Adrenal gland (tissue), 5 donors: Measurements from ENCODE around the gene PDE9A.

Experiments used
- CTCF ChIP-seq, 6 experiments: fragments of 450-650 bp in 4 of 6; fragments of 200-600 bp in 2 of 6; sonication (generic) in 1 of 6; IDR thresholded peaks; 1 replicate in 5 of 6; 2 replicates in 1 of 6; pipeline versions ENCODE4 v1.5.1 to v1.8.0; 2016 to 2021; ENCODE audit warnings: antibody characterized with exemption in 6 of 6, mild to moderate bottlenecking in 2 of 6, moderate library complexity in 1 of 6
- POLR2A ChIP-seq, 2 donors: fragments of 450-650 bp; IDR thresholded peaks; one replicate each; pipeline ENCODE4 v1.6.1; 2017; ENCODE audit warnings: antibody characterized with exemption in 2 of 2, mild to moderate bottlenecking in 2 of 2, moderate library complexity in 1 of 2
- donor health status: DM: no; HTN: no; CAD: no.

- no peak for TF ChIP-seq POLR2A (IDR thresholded peaks at IDR 0.05)
- no peak for TF ChIP-seq CTCF (IDR thresholded peaks at IDR 0.05)
These were observed 12.9 kb upstream of the PDE9A start for GRCh38 chr21:42640486-42640885.
